Activated naive CD4-positive, alpha-beta T cell (primary cell): ENCODE results near the gene CSNK2B.

Experiments used
- DNase-seq, 4 experiments: peaks; one replicate each; lab custom pipeline; 2025; lab: John Stamatoyannopoulos, UW

CSNK2B gene

GRCh38 chr6:31665501-31666336, at the start of gene CSNK2B:
TSS of gene CSNK2B (plus strand) at chr6:31666080. CDS start at chr6:31666832, 752 bp downstream.
- peak; percentile 93 to 97 (median 94) for DNase-seq

DNA sequence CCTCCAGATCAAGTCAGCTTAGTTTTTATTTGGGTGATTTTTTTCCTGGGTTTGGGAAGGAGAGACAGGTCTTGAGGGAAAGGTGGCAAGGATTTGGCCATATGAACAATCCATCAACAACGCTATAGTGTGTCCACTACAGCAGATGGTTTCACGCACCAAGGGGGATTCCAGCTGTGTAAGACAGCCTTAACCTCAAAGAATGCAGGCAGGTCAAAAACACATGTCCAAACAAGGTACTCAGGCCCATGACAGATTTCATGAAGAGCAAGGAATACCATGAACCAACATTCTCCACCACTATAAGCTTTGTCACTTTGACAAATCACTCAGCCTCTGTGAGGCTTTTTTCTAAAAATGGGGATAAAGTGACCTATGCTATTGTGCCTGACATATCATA, 48.9 kb upstream of the CSNK2B start:
- no peak for DNase-seq

DNA sequence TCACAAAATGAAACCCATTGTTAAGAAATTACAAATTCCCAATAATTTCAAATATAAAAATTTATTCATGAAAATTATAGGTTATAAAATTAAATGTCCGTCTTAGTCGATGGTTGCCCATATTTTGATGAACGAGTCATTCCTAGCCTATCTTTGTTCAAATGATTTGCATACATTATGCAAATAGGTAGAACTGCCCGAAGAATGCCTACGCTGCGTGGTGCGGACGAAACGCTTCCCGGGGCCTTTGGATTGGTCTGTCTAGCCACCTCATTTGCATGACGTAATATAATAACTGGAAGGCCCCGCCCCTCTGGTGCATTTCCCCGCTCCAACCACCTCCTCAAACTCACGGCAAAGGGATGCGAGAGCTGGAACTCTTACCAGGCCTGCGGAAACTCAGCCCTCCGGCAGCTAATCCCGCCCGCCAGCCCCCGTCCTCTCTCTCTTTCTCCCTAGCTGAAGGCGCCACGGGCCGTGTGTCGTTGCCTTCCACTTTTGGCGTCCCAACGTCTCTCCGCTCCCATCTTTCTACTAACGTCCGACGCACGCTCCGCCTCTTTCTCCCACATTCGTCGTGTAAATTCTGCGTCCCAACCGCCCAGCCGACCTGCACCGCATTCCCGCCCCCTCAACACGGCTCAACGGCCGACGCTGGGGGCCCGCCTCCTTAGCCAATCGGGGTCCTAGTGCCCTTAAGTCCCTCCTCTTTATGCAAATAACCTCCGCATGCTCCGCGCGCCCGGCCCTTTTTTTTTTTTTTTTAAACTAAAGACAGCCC, 45.9 kb upstream of the CSNK2B start:
- DNase-seq = peak; percentile 98 to 99 (median 98)

DNA sequence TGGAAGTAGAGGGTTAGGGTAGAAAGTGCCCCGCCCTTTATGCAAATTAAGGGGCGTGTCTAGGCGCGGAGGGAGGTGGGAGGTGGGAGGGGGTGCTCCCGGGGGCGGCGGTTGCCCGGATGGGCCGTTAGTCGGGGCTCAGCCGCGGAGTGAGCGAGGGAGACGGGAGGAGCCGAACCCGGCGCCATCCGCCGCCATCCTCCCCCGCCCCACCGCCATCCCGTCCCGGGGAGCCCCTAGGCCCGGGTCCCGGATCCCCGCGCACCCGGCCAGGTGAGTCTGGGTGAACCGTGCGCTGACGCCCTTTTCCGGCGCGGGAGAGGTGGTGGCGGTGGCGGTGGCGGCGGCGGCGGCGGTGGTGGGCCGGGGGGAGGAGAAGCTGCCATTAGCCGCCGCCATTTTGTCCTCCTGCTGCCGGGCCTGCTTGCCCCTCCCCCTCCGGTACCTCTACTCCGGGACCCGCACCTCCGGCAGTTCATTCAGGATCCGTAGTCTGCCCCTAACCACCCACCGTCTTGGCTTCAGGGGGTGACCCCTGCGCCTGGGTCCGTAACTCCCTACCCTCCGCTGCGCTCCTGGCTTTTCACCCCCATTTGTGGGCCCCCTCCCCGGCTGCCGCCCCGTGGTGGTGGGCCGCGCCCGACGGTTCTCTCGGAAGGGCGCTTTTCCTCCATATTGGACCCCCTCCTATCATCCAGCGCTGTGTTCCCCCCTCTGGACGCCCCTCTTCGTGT, 45.1 kb upstream of the CSNK2B start, which contains the start of gene PRRC2A:
TSS of gene PRRC2A (plus strand) at position 130 of the 734 bp plus-strand sequence. CDS start 2,075 bp downstream, outside the sequence.
- DNase-seq = peak; percentile 98 to 99 (median 98)

- no peak for DNase-seq
Observed at GRCh38 chr6:31621320-31621939, 44.5 kb upstream of the CSNK2B start.

DNA sequence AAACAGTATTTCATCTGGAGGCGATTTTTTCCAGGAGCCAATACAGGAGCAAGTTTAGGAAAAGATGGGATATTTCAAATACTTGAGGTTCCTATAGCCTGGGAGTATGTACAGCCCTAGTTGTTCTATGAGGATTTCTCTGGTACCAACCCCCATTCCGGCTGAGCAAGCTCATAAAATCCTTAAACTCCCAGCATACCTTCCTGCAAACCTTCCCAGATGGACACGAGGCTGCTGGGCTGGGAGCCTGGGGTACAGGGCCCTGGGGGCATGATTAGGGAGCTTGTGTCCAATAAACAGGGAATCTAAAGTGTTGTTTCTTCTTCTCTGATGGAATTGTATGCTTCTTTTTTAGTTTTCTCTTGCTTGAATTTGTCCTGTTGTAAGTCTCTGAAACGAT, 43.9 kb upstream of the CSNK2B start:
- DNase-seq = no peak

DNA sequence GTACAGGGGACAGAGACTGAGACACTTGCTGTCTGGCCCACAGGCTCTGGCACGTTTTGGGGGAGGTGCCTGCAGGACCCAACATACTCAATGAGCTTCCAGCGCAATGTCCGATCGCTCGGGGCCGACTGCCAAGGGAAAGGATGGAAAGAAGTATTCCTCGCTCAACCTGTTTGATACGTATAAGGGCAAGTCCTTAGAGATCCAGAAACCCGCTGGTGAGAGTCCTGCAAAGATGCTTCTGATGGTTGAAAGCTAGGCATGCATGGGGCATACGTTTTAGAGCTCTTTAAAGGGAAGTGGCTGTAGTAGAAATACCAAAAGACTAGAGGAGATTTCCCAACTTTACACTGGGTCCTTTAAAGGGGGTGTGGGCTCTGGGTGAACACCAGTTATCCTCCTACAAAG, 43.2 kb upstream of the CSNK2B start:
- DNase-seq = no peak

DNA sequence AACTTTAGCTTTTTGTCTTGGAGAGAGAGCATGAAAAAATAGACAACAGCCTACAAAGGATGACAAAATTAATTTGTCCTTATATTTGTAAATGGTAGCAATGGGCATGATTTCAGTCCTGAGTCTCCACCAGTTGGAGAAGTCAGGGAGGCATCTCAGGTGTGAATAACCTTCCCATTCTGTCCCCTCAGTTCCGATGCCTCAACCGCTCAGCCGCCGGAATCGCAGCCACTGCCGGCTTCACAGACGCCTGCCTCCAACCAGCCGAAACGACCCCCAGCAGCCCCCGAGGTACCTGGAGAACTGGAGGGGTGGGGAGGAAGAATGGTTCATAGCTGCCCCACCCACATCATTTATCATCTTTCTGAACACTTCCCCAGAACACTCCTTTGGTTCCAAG, 41.8 kb upstream of the CSNK2B start:
- no peak for DNase-seq

DNA sequence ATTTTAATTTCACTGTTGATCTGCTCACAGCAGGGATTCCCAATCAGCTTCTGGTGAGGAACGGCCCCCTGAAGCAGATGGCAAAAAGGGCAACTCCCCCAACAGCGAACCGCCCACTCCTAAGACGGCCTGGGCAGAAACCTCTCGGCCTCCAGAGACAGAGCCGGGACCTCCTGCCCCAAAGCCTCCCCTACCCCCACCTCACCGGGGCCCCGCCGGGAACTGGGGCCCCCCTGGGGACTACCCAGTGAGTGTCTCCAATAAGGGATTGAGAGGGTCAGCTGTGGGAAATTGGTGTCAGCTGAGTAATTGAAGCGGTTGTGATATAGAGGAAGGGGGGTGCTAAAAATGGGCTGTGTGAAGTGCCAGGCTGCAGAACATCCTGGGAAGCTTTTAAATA, 38.9 kb upstream of the CSNK2B start:
- no peak for DNase-seq

DNA sequence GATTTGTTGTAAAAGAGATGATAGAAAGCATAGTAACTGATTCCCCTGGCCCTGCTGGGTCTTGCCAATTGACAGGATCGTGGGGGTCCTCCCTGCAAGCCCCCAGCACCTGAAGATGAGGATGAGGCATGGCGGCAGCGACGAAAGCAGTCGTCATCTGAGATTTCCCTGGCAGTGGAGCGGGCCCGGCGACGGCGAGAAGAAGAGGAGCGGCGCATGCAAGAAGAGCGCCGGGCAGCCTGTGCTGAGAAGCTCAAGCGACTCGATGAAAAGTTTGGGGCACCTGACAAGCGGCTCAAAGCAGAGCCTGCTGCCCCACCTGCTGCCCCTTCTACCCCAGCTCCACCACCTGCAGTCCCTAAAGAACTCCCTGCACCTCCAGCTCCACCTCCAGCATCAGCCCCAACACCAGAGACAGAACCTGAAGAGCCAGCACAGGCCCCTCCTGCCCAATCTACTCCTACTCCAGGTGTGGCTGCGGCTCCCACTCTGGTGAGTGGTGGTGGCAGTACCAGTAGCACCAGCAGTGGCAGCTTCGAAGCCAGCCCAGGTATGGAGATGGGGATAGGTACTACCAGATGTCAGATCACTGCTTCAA, 38.1 kb upstream of the CSNK2B start:
- DNase-seq = no peak

GRCh38 chr6:31629014-31629413, 36.9 kb upstream of the CSNK2B start:
- no peak for DNase-seq

DNA sequence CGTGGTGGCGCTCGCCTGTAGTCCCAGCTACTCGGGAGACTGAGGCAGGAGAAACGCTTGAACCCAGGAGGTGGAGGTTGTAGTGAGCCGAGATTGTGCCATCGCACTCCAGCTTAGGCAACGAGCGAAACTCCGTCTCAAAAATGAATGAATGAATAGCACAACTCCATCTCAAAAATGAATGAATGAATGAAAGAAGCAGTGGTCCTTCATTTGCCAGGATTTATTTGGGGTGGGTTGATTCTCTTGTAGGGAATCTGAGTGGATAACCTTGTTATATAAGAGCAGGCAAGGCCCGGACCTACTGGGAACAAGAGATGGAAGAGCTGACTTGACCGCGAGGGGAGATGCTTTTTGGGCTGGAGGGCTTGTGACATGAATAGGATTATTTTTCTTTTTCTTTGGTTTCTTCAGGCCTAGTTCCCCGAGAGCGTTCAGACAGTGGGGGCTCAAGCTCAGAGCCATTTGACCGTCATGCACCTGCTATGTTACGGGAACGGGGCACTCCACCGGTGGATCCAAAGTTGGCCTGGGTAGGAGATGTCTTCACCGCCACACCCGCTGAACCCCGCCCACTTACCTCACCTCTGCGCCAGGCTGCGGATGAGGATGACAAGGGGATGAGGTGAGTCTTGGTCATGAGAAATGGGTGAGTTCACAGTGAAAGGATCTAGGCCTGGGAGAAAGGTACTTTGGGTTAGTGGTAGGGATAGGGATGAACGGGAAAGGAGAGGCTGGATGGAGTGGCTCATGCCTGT, 35.5 kb upstream of the CSNK2B start:
- DNase-seq = no peak

- DNase-seq = no peak
Observed at GRCh38 chr6:31631209-31631608, 34.7 kb upstream of the CSNK2B start.

DNA sequence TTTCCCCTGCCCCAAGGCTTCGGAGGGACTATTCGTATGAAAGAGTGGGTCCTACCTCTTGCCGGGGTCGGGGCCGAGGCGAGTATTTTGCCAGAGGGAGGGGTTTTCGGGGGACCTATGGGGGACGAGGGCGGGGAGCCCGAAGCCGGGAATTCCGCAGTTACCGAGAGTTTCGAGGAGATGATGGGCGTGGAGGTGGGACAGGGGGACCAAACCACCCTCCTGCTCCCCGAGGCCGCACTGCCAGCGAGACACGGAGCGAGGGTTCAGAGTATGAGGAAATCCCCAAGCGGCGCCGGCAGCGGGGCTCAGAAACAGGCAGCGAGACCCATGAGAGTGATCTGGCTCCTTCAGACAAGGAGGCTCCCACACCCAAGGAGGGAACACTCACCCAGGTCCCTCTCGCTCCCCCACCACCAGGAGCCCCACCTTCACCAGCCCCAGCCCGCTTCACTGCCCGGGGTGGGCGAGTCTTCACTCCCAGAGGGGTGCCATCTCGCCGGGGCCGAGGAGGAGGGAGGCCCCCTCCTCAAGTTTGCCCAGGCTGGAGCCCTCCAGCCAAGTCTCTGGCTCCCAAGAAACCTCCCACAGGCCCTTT, 34.1 kb upstream of the CSNK2B start:
- no peak for DNase-seq

- no peak for DNase-seq
Observed at GRCh38 chr6:31632279-31632946, 33.5 kb upstream of the CSNK2B start.

DNA sequence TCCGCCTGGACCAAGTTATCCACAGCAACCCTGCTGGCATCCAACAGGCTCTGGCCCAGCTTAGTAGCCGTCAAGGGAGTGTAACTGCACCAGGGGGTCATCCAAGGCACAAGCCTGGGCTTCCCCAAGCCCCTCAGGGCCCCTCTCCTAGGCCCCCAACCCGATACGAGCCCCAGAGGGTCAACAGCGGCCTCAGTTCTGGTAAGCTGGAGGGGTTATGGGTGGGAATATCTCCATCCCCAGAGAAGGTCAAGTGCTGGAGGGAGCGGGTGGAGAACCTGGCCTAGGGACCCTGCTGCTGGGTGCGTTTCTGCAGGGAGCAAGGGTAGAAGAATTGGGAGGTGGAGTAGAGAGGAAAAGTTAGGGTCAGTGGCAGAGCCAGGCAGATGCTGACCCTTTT, 32.4 kb upstream of the CSNK2B start:
- no peak for DNase-seq

GRCh38 chr6:31634131-31634530, 31.7 kb upstream of the CSNK2B start:
- no peak for DNase-seq

DNA sequence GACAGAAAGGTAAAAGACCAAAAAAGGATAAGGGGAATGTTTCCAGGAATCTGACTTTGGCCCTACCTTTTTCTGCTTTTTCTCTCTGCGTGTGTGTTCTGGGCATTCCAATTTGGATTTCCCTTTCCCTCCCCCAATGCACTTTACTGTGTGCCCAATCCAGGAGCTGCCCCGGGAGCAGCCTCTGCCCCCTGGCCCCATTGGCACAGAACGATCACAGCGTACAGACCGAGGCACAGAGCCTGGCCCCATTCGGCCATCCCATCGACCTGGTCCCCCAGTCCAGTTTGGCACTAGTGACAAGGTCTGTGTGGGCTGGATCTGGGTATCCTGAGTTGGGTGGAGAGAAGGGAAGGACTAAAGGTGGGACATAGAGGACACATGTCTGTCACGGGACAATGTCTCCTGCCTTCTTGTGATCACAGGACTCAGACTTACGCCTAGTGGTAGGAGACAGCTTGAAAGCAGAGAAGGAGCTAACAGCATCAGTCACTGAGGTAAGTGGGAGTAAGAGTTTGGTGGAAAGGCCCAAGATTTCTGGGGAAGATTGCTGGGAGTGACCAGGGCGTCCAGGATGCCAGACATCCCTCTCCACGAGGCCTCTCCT, 30.8 kb upstream of the CSNK2B start:
- DNase-seq = no peak
